Muscle of leg (tissue), 11 donors: Measurements from ENCODE around the gene HMGB2. TPM values are rescaled to one million over a fixed set of nuclear protein-coding genes. Genes with fewer than 3 reads are reported as not detected.

ENCODE experiments used
- DNase-seq: peaks from one replicate; pipeline ENCODE4 v3.0.0; 2013
- H3K27ac ChIP-seq: one replicate; pipeline ENCODE4 v1.5.1; 2013; ENCODE audit warnings: mild to moderate bottlenecking, low read length, control low read depth
- H3K27me3 ChIP-seq: one replicate; pipeline ENCODE4 v1.6.1; 2013; ENCODE audit warnings: low read length; ENCODE audit not compliant: control insufficient read depth, insufficient read depth
- H3K36me3 ChIP-seq: one replicate; pipeline ENCODE4 v1.6.1; 2013; ENCODE audit warnings: low read length; ENCODE audit not compliant: control insufficient read depth, insufficient read depth
- H3K4me1 ChIP-seq: one replicate; pipeline ENCODE4 v1.6.1; 2013; ENCODE audit warnings: low read length; ENCODE audit not compliant: control insufficient read depth, insufficient read depth
- H3K4me3 ChIP-seq: one replicate; pipeline ENCODE4 v1.5.1; 2013; ENCODE audit warnings: low read length, control low read depth
- H3K9me3 ChIP-seq: replicated peaks from 2 replicates; pipeline ENCODE4 v1.6.1; 2013; ENCODE audit warnings: low read depth, low read length; ENCODE audit not compliant: control insufficient read depth
- WGBS: methylation state at CpG from one replicate; pipeline ENCODE4 v1.1.5; 2013; ENCODE audit warnings: missing lambda C conversion rate; ENCODE audit not compliant: insufficient coverage; 5-methylcytosine and 5-hydroxymethylcytosine counted together
- polyA plus RNA-seq, 8 donors: library from polyadenylated mRNA; unstranded; fragments of 120-200 nt; gene quantifications; one replicate each; pipeline versions ENCODE4 v1.2.1 to v1.2.3, GENCODE V29; 2013; ENCODE audit warnings: inconsistent platforms in 1 of 8, low replicate concordance in 1 of 8; ENCODE audit not compliant: insufficient read length in 8 of 8, insufficient read depth in 1 of 8
- total RNA-seq: library from RNA; stranded (reverse); fragments of 120-200 nt; gene quantifications from one replicate; pipeline ENCODE4 v1.2.4, GENCODE V29; 2013

Gene HMGB2
- total and polyA plus RNA-seq, 9 donors, result 104 to 243 (median 197) TPM

DNA sequence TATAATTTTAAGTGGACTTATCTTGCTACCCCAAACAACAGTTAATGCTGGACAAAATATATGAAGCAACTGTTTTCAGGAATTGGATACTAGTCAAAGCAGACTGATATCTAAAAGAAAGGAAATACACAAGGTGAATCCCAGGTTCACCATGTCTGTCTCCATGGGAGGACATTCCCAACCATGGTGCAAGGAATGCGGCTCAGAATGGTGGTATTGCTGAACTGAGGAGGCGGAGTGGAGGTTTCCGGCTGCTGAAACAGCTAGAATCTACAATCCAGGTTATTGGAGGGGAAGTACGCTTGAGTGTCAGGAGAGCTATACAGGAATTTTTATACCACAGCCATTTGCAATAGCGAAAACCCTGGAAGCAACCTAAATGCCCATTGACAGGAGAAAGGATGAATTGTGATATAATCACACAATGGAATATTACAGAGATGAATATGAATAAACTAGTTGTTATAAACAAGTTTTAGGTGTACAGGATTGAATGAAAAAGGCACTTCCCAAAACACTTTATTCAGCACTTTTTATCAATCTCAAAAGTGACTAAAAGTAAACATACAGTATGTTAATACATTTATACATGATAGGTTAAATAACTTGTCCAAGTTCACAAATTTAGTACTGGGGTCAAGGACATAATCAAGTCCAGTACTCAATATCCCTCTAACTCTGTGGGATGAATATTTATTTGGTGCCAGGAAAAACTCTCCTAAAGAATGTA is 9.0 kb downstream of the HMGB2 start:
- H3K9me3 ChIP-seq, result no peaks in the 10 kb centered on the region
- H3K4me1 ChIP-seq, result no peaks in the 10 kb centered on the region
- WGBS, result 92% methylated on average over 2 of the region's 5 CpGs
- no peak overlapping the region for H3K4me3 ChIP-seq
- no peak for DNase-seq
- no peaks in the 10 kb centered on the region for H3K27me3 ChIP-seq
- peaks cover 13% of the 10 kb centered on the region for H3K36me3 ChIP-seq
- no peak overlapping the region for H3K27ac ChIP-seq

DNA sequence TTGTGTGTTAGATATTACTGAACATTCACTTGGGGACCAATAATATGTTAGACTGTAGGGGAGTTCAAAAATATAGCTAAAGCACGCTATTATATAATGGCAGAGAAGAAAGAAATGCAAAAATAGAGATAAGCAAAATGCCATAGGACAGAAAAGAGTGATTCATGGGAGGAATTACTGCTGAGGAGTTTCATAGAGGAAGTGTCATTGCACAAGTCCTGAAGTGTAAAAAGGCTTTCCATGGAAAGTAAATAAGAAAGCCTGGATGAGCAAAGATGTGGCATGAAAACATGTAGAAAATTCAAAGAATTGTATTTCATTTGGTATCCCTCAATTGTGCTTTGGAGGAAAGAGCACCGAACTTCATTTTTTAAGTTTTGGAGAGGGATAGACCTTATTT is 14.5 kb downstream of the HMGB2 start:
- H3K4me1 ChIP-seq, result no peaks in the 10 kb centered on the region
- H3K36me3 ChIP-seq, result peaks cover 14% of the 10 kb centered on the region
- no peak overlapping the region for H3K27ac ChIP-seq
- no peak overlapping the region for H3K4me3 ChIP-seq
- DNase-seq, result peak; percentile 19
- no peaks in the 10 kb centered on the region for H3K27me3 ChIP-seq
- no peaks in the 10 kb centered on the region for H3K9me3 ChIP-seq
- 91% methylated on average over 2 of the region's 2 CpGs for WGBS

DNA sequence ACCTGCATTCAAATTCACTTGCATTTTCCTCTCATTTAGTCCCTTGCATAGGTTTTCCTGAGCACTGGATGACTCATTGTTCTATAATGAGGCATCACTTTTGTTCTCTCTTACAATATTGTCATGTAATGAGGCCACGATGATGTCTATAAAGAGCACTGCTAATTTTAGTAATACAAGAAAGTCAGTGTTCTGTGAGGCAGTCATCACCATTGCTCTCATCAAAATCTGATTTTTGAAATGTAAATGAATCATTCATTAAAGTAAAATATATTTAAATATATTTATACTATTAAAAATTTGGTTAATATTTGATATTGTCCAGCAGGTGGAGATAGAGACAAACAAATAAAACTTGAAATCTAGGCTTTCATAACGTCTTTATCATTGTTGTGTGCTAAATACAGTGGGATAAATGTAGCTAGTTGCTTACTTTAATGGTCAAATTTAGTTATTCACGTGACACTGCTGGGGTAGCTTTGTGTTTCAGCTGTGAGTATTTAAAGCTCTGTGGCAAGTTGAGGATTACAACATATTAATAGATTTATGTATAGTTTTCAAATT is 15.4 kb downstream of the HMGB2 start:
- no peaks in the 10 kb centered on the region for H3K9me3 ChIP-seq
- peaks cover 15% of the 10 kb centered on the region for H3K36me3 ChIP-seq
- peak; percentile 49 for DNase-seq
- H3K4me3 ChIP-seq, result no peak overlapping the region
- H3K4me1 ChIP-seq, result no peaks in the 10 kb centered on the region
- H3K27ac ChIP-seq, result no peak overlapping the region
- no peaks in the 10 kb centered on the region for H3K27me3 ChIP-seq
- WGBS, result no CpG with 5 or more reads among the region's 3 CpGs

DNA sequence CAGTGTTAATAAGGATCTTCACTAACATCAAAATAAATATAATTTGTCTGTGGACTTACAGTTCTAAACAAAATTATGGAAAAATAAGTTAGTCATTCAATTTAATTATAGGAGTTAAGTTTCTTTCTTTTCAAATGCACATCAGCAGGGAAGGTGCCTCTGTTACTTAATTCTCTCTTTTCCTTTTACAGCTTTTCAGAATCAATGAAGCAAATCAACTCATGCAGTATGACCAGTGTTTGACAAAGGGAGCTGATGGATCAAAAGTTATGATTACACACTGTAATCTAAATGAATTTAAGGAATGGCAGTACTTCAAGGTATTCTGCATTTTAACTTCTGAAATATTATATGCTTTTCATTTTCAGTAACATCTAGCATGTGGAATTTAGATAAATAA is 15.9 kb downstream of the HMGB2 start:
- H3K4me1 ChIP-seq, result no peaks in the 10 kb centered on the region
- H3K27ac ChIP-seq, result no peak overlapping the region
- H3K36me3 ChIP-seq, result peaks cover 15% of the 10 kb centered on the region

DNA sequence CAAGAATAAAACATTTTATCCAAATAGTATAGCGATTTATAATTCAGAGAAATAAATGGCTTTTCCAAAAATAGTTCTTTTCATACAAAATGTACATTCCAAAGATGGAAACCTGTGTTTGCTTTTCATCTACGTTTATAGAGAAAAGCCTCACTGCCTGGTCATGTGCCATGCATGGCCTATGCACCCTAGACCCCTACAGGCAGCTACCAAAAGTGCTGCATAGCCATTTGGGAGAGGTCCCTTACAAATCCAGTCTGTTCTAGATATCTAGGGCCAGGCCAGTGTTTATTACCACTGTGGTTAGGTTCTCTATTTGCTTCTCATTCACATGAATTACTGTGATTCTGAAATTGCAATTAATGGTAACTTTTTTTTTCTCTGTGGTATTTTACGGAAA is 17.2 kb downstream of the HMGB2 start:
- H3K27ac ChIP-seq, result no peak overlapping the region

More for the DNA sequence above, 15.9 kb downstream of the HMGB2 start:
- no peaks in the 10 kb centered on the region for H3K9me3 ChIP-seq
- no peak overlapping the region for H3K4me3 ChIP-seq
- no peak for DNase-seq
- H3K27me3 ChIP-seq, result no peaks in the 10 kb centered on the region

DNA sequence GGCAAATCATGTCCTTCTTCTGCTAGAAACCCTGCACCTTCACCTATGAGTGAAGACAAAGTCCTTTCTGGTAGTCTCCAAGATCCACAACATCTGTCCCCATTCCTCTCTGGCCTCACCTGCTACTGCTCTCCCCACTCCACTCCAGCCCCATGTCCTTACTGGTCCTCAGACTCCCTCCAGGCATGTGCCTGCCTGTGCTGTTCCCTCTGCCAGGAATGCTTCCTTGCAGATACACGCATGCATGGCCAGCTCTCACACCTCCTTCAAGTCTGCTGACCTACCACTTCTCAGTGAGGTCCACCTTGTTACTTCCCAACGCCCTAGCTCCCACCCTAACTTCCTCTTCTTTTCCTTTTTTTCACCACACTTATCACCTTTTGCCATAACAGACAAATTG is 18.1 kb downstream of the HMGB2 start:
- WGBS, result 66% methylated on average over 2 of the region's 2 CpGs
- Histone ChIP-seq H3K27ac (no peak overlapping the region), H3K9me3 (no peaks in the 10 kb centered on the region), H3K4me1 (no peaks in the 10 kb centered on the region), H3K4me3 (no peak overlapping the region), H3K36me3 (peaks cover 14% of the 10 kb centered on the region), H3K27me3 (no peaks in the 10 kb centered on the region)
- no peak for DNase-seq

More for the DNA sequence above, 17.2 kb downstream of the HMGB2 start:
- no peaks in the 10 kb centered on the region for H3K9me3 ChIP-seq
- no CpG with 5 or more reads among the region's 3 CpGs for whole genome bisulfite sequencing
- no peaks in the 10 kb centered on the region for H3K4me1 ChIP-seq
- DNase-seq, result no peak
- no peak overlapping the region for H3K4me3 ChIP-seq
- H3K27me3 ChIP-seq, result no peaks in the 10 kb centered on the region
- peaks cover 17% of the 10 kb centered on the region for H3K36me3 ChIP-seq

DNA sequence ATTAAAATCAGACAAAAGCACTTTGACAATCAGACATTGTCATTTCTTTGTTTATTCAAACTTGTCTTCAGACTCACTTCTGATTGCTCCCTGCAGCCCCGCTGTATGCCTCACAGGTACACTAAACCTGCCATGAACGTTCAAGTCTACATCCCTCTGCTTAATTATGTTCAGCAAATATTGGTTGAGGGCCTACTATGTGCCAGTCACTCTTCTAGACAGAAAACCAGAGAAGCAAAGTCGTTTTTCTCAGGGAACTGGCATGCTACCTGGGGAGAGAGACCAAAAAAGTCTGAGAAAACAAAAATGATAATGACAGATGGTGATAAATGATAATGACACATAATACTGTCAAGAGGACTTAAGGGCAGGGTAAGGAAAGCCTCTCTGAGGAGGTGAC is 19.4 kb downstream of the HMGB2 start:
- no peaks in the 10 kb centered on the region for H3K9me3 ChIP-seq
- H3K4me3 ChIP-seq, result no peak overlapping the region
- peaks cover 11% of the 10 kb centered on the region for H3K36me3 ChIP-seq
- H3K4me1 ChIP-seq, result no peaks in the 10 kb centered on the region
- 63% methylated on average over 1 of the region's 3 CpGs for WGBS
- H3K27me3 ChIP-seq, result no peaks in the 10 kb centered on the region
- H3K27ac ChIP-seq, result no peak overlapping the region
- no peak for DNase-seq

DNA sequence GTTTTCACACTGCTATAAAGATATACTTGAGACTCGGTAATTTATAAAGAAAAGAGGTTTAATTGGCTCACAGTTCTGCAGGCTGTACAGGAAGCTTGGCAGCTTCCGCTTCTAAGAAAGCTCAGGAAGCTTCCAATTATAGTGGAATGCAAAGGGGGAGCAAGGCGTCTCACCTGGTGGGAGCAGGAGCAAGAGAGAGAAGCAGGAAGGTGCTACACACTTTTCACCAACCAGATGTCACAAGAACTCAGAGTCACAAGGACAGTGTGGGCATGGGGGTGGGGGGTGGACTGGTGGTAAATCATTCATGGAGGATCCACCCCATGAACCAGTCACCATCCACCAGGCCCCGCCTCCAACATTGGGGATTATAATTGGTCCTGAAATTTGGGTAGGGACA is 22.8 kb downstream of the HMGB2 start:
- Histone ChIP-seq H3K36me3 (peaks cover 17% of the 10 kb centered on the region), H3K9me3 (no peaks in the 10 kb centered on the region), H3K4me1 (no peaks in the 10 kb centered on the region), H3K27me3 (no peaks in the 10 kb centered on the region), H3K4me3 (no peak overlapping the region), H3K27ac (no peak overlapping the region)
- DNase-seq, result no peak
- 86% methylated on average over 1 of the region's 4 CpGs for WGBS

DNA sequence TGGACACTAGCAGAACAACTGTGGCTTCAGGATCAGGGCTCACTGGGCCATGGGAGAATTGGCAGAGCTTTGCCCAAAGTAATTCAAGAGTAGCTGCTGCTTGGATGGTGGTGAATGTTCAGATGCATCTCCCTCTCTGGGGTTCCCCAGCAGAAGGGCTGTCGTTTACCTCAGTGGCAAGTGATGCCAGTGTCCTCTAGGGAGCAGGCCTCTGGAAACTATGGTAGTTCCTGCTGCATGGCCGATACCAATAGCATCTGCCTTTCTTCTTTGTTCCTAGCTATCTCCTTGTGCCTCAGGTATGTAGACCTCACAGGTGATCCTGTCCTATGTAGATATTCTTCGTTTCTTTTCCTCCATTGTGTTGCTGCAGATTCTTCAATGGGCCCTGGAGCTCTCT is 26.4 kb downstream of the HMGB2 start:
- WGBS, result 88% methylated on average over 2 of the region's 3 CpGs

DNA sequence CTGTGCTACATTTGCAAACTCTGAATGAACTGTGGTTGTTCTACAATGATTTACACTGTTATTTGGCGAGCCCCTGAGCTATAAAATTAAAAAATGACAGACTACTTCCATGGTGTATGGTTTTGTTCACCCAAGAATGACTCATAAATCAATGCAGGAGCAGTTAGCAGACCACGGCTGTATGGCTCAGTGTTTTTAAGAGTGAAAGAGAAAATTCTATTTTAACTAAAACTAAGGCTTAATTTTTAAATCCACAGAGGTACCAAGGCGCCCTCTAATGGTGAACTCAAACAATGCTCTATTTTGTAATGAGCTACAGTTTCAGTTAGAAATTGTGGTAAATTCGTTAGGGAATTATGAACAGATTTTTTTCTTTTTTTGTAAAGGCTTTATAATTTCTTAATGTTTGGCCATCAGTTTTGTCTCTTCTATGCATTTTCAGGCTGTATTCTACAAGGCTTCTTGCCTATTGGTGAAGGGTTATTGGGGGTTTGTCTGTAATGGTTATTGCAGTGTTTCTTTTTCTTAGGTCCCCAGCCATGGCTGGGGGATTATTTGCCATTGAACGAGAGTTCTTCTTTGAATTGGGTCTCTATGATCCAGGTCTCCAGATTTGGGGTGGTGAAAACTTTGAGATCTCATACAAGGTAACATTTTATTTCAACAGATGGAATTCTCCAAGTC is 32.5 kb downstream of the HMGB2 start:
- no CpG with 5 or more reads among the region's 5 CpGs for whole genome bisulfite sequencing
- Histone ChIP-seq H3K27ac (no peak overlapping the region), H3K36me3 (peaks cover 5% of the 10 kb centered on the region), H3K9me3 (peaks cover 3% of the 10 kb centered on the region), H3K4me3 (no peak overlapping the region), H3K27me3 (no peaks in the 10 kb centered on the region), H3K4me1 (no peaks in the 10 kb centered on the region)
- DNase-seq, result peak; percentile 28

More for the DNA sequence above, 26.4 kb downstream of the HMGB2 start:
- Histone ChIP-seq H3K36me3 (peaks cover 8% of the 10 kb centered on the region), H3K27ac (no peak overlapping the region), H3K27me3 (no peaks in the 10 kb centered on the region), H3K9me3 (peaks cover 3% of the 10 kb centered on the region), H3K4me3 (no peak overlapping the region), H3K4me1 (no peaks in the 10 kb centered on the region)
- no peak for DNase-seq
